Posterior vena cava (tissue), 2 donors: Measurements from ENCODE around the gene GTPBP4. TPM values are rescaled to one million over a fixed set of nuclear protein-coding genes. Genes with fewer than 3 reads are reported as not detected.
"Not testable (repeated sequence)": the region's sequence is repeated elsewhere in the genome, so short reads cannot be mapped to it uniquely, and the experiment has no call there.

ENCODE experiments used
- DNase-seq: peaks from one replicate; pipeline ENCODE4 v3.0.0-alpha.2; 2020; ENCODE audit warnings: low spot score
- intact Hi-C, 2 donors: fragments of 100-400 bp; cut with DNase I; formaldehyde crosslinking; loops; one replicate each; pipeline versions ENCODE4 v1.14.1 to v1.14.2; 2022 to 2023
- total RNA-seq, 2 donors: library from RNA; stranded (reverse); fragmentation: NEBNext Ultra II Directional; extraction: Animal tissue kit (Norgen Biotek cat#: 25700); gene quantifications; one replicate each; pipeline ENCODE4 v1.2.1, GENCODE V29; 2021
- donor health status: DM: yes; HTN: yes; CAD: no.
- donor health status: DM: yes; HTN: yes; CAD: no.

The GTPBP4 gene
- total RNA-seq, 2 donors from 2014 or later = 35.3 to 42.3 TPM

GRCh38 chr10:1011696-1012095 lies 23.5 kb downstream of the GTPBP4 start:
- no peak for DNase-seq
- intact Hi-C loops = no loop called here

- intact Hi-C loops = no loop called here
- DNase-seq = no peak
These were observed 27.5 kb downstream of the GTPBP4 start for GRCh38 chr10:1015688-1016087.

GRCh38 chr10:1019362-1019761 lies 31.1 kb downstream of the GTPBP4 start:
- intact Hi-C loops = no loop called here

GRCh38 chr10:1020460-1020859 lies 32.2 kb downstream of the GTPBP4 start:
- intact Hi-C loops = no loop called here

More at GRCh38 chr10:1019362-1019761, 31.1 kb downstream of the GTPBP4 start:
- no peak for DNase-seq

GRCh38 chr10:1020958-1021357 lies 32.7 kb downstream of the GTPBP4 start:
- no peak for DNase-seq
- intact Hi-C loops = no loop called here

More at GRCh38 chr10:1020460-1020859, 32.2 kb downstream of the GTPBP4 start:
- no peak for DNase-seq

- no peak for DNase-seq
- intact Hi-C loops = no loop called here
These were observed 34.2 kb downstream of the GTPBP4 start for GRCh38 chr10:1022413-1022812.

GRCh38 chr10:1024103-1024502 lies 35.9 kb downstream of the GTPBP4 start:
- intact Hi-C loops = no loop called here
- DNase-seq = peak; percentile 69

GRCh38 chr10:1025683-1026082 lies 37.4 kb downstream of the GTPBP4 start, which contains the start of gene IDI2:
TSS of gene IDI2 (minus strand) at chr10:1025859. CDS start at chr10:1024723, 1,136 bp downstream.
- intact Hi-C loops = no loop called here

GRCh38 chr10:1026578-1026977 lies 38.3 kb downstream of the GTPBP4 start:
- intact Hi-C loops = no loop called here

More at GRCh38 chr10:1025683-1026082, 37.4 kb downstream of the GTPBP4 start, which contains the start of gene IDI2:
- no peak for DNase-seq

GRCh38 chr10:1029838-1030237 lies 41.6 kb downstream of the GTPBP4 start:
- intact Hi-C loops = no loop called here
- no peak for DNase-seq

More at GRCh38 chr10:1026578-1026977, 38.3 kb downstream of the GTPBP4 start:
- DNase-seq = no peak

GRCh38 chr10:1033601-1034000 lies 45.4 kb downstream of the GTPBP4 start:
- intact Hi-C loops = no loop called here
- no peak for DNase-seq

GRCh38 chr10:1034758-1035157 lies 46.5 kb downstream of the GTPBP4 start:
- no peak for DNase-seq
- intact Hi-C loops = no loop called here

GRCh38 chr10:1035201-1035600 lies 47.0 kb downstream of the GTPBP4 start:
- intact Hi-C loops = no loop called here
- no peak for DNase-seq

GRCh38 chr10:1036341-1036791 lies 48.1 kb downstream of the GTPBP4 start:
- intact Hi-C loops = no loop called here
- DNase-seq = no peak

- no peak for DNase-seq
- intact Hi-C loops = no loop called here
These were observed 48.9 kb downstream of the GTPBP4 start for GRCh38 chr10:1037098-1037497.

- intact Hi-C loops, DNase-seq: not testable (repeated sequence)
These were observed 50.5 kb downstream of the GTPBP4 start for GRCh38 chr10:1038769-1039168.

- intact Hi-C loops = no loop called here
- DNase-seq = no peak
These were observed 51.9 kb downstream of the GTPBP4 start for GRCh38 chr10:1040133-1040532.

- intact Hi-C loops = no loop called here
- DNase-seq = no peak
These were observed 53.3 kb downstream of the GTPBP4 start for GRCh38 chr10:1041514-1041913.

GRCh38 chr10:1043532-1043995 lies 55.3 kb downstream of the GTPBP4 start:
- intact Hi-C loops = no loop called here
- peak; percentile 87 for DNase-seq

- intact Hi-C loops = no loop called here
- DNase-seq = no peak
These were observed 55.9 kb downstream of the GTPBP4 start for GRCh38 chr10:1044146-1044545.

GRCh38 chr10:1044964-1045363 lies 56.7 kb downstream of the GTPBP4 start:
- DNase-seq = no peak
- intact Hi-C loops = no loop called here

- intact Hi-C loops = no loop called here
- no peak for DNase-seq
These were observed 57.2 kb downstream of the GTPBP4 start for GRCh38 chr10:1045415-1045814.
